Coronary artery (tissue), 2 donors: ENCODE results near the gene GPR18.

ENCODE experiments used
- DNase-seq: peaks from one replicate; pipeline ENCODE4 v3.0.0-alpha.2; 2017; ENCODE audit warnings: low spot score
- H3K27ac ChIP-seq, 2 donors: fragments of 200-600 bp; sonication (generic); one replicate each; pipeline ENCODE4 v1.5.1; 2016 to 2019
- H3K4me3 ChIP-seq: fragments of 200-600 bp; sonication (generic); 2 replicates; pipeline ENCODE4 v1.5.1; 2016; ENCODE audit warnings: mild to moderate bottlenecking, moderate library complexity
- CTCF ChIP-seq: fragments of 200-600 bp; sonication (generic); IDR thresholded peaks from one replicate; pipeline ENCODE4 v1.5.1; 2019; ENCODE audit warnings: antibody characterized with exemption

The GPR18 gene

GRCh38 chr13:99268822-99269221 is 10.6 kb upstream of the GPR18 start:
- TF ChIP-seq CTCF, result no peak
- no peak for DNase-seq

GRCh38 chr13:99267927-99268326 is 9.7 kb upstream of the GPR18 start:
- Histone ChIP-seq H3K4me3 (no peak overlapping the region), H3K27ac (no peak overlapping the region)
- no peak for DNase-seq
- no peak for TF ChIP-seq CTCF

More at GRCh38 chr13:99268822-99269221, 10.6 kb upstream of the GPR18 start:
- Histone ChIP-seq H3K4me3 (no peak overlapping the region), H3K27ac (no peak overlapping the region)

- Histone ChIP-seq H3K4me3 (no peak overlapping the region), H3K27ac (no peak overlapping the region)
- TF ChIP-seq CTCF, result no peak
- no peak for DNase-seq
Measured at GRCh38 chr13:99266827-99267226, 8.6 kb upstream of the GPR18 start.

DNA sequence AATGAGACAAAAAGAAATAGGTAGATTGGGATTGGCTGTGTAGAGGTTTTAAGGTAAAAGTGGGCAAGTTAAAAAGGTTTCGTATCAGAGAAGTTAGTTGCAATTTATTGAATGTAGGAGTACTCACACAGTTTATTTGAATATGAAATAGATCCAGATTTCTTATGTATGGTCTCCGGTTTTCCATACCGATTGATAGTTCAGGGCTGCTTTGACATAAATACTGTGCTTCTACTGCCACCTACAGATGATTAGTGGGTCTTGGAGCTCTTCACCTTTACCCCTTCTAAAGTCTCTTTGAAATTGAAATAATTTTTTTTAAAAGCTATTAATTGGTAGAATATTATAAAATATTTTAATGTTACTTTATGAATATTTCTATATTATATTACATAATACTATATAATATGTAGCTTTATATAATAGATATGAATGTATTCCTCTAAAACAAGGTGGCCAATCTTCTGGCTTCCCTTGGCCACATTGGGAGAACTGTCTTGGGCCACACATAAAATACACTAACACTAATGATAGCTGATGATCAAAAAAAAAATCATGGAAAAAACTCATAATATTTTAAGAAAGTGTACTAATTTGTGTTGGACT is 7.7 kb upstream of the GPR18 start:
- no peak for TF ChIP-seq CTCF
- no peak overlapping the region for H3K4me3 ChIP-seq
- no peak overlapping the region for H3K27ac ChIP-seq
- no peak for DNase-seq

DNA sequence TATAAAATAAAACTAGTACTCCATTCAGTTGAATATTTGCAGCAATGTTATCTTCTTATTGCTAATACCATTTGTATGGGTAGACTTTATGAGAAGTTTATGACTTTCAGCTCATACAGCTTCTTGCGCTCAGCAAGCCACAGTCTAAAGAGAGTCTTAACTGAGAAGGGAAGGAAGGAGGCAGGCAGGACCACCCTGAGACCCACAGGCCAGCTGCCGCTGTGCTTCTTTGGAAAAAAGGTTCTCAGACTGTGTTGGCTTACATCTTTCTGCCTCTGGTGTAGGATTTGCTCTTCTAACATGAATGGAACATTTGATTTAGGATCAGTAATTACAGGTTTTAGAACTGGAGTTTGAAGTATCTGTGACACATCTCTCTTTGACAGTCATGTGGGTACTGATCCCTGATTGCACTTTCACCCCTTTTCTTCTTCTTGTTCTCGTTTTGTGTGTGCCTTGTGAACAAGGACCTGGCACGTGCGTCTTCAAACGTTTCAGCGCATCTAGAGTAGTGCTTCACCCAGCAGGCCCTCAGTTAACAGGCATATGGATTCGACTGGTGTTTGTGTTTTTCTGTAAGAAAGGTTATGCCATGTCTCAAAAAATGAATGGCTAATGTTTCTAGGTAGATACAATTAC is 7.1 kb upstream of the GPR18 start:
- H3K27ac ChIP-seq, result no peak overlapping the region
- no peak for DNase-seq
- no peak for TF ChIP-seq CTCF
- no peak overlapping the region for H3K4me3 ChIP-seq

DNA sequence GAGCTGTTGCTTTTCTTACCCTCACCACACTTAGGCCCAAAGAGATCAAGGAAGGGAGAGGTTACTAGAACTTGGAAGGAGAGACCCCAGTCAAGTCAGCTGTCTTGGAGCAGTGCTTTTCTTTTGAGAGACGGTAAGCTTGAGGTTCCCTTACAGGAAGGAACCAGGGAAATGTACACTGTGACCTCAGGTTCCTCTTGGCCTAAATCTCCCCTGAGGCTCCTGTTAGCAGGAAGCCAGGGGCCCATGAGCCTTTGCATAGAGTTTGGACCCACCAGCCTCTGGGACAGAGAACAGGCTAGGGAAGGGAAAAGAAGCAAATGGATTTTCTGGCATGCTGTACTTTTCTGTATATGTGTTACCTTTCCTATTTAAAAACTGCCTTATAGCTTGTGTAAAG is 5.9 kb upstream of the GPR18 start:
- Histone ChIP-seq H3K27ac (no peak overlapping the region), H3K4me3 (no peak overlapping the region)
- no peak for TF ChIP-seq CTCF
- DNase-seq, result no peak

GRCh38 chr13:99263126-99263785 is 5.1 kb upstream of the GPR18 start:
- DNase-seq, result no peak
- no peak for TF ChIP-seq CTCF
- Histone ChIP-seq H3K27ac (no peak overlapping the region), H3K4me3 (no peak overlapping the region)
